PFSK-1 (cell line): ENCODE results near the gene LANCL1.

Experiments used
- FOXP2 ChIP-seq: optimal IDR thresholded peaks from 2 replicates; pipeline ENCODE3; 2011; ENCODE audit warnings: borderline replicate concordance, control low read depth, inconsistent platforms; ENCODE audit not compliant: insufficient read depth; ENCODE audit errors: extremely low read length, extremely low read depth
- SIN3A ChIP-seq: IDR thresholded peaks from 2 replicates; pipeline ENCODE4 v1.6.1; 2012; ENCODE audit warnings: mild to moderate bottlenecking, low read length, moderate library complexity, borderline replicate concordance; ENCODE audit not compliant: insufficient read depth

DNA sequence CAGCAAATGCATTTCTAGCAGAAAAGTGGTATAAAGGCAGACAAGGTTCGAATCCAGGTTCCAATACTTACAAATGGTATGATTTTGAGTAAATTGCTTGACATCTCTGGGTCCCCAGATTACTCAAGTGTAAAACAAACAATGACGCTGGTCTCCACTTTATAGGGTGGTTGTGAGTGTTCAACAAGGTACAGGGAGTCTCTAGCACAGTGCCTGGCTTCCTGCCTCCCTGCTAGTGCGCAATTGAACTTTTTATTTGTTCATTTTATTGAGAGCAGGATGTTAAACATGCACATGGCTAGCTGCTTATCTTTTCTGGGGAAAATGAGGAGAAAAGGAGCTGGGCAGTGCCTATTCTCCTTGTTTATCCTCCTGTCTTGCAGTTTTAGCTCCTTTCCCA is 86.7 kb downstream of the LANCL1 start:
- no peak for TF ChIP-seq SIN3A
- TF ChIP-seq FOXP2 = no peak
